ENCODE data around the gene GLDC.

GRCh38 chr9:6656614-6657300, 11.2 kb upstream of the GLDC start:
- TF ChIP-seq TAF1 (IDR thresholded peaks at IDR 0.05; ENCODE audit: borderline replicate concordance, insufficient read depth, low read length) = no peak
- TF ChIP-seq POLR2AphosphoS5 (IDR thresholded peaks at IDR 0.05; ENCODE audit: low read depth, low read length) = no peak
- TF ChIP-seq FOXP2 (optimal IDR thresholded peaks at IDR 0.05; ENCODE audit: borderline replicate concordance, extremely low read depth, extremely low read length, insufficient read depth) = no peak
- TF ChIP-seq REST (IDR thresholded peaks at IDR 0.05; ENCODE audit: insufficient read depth in 1 of 2, low read depth in 2 of 2, low read length in 2 of 2) = no peak
